ENCODE results near the gene THOC6. TPM values are rescaled to one million over a fixed set of nuclear protein-coding genes. Genes with fewer than 3 reads are reported as not detected.

The THOC6 gene
- total RNA-seq, 2 donors from 2014 or later: 27.4 to 45.8 TPM

DNA sequence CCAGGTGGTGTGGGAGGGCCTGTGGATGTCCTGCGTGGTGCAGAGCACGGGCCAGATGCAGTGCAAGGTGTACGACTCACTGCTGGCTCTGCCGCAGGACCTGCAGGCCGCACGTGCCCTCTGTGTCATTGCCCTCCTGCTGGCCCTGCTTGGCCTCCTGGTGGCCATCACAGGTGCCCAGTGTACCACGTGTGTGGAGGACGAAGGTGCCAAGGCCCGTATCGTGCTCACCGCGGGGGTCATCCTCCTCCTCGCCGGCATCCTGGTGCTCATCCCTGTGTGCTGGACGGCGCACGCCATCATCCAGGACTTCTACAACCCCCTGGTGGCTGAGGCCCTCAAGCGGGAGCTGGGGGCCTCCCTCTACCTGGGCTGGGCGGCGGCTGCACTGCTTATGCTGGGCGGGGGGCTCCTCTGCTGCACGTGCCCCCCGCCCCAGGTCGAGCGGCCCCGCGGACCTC is 10.3 kb upstream of the THOC6 start:
- H3K4me3 ChIP-seq: no peak overlapping the region
- H3K36me3 ChIP-seq: no peaks in the 10 kb centered on the region
- TF ChIP-seq, protein P1, sequence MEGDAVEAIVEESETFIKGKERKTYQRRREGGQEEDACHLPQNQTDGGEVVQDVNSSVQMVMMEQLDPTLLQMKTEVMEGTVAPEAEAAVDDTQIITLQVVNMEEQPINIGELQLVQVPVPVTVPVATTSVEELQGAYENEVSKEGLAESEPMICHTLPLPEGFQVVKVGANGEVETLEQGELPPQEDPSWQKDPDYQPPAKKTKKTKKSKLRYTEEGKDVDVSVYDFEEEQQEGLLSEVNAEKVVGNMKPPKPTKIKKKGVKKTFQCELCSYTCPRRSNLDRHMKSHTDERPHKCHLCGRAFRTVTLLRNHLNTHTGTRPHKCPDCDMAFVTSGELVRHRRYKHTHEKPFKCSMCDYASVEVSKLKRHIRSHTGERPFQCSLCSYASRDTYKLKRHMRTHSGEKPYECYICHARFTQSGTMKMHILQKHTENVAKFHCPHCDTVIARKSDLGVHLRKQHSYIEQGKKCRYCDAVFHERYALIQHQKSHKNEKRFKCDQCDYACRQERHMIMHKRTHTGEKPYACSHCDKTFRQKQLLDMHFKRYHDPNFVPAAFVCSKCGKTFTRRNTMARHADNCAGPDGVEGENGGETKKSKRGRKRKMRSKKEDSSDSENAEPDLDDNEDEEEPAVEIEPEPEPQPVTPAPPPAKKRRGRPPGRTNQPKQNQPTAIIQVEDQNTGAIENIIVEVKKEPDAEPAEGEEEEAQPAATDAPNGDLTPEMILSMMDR (IDR thresholded peaks at IDR 0.05): no peak
- H3K4me1 ChIP-seq: peaks cover 4% of the 10 kb centered on the region
- DNase-seq: no peak
- H3K27me3 ChIP-seq: peaks cover 5% of the 10 kb centered on the region
- H3K9me3 ChIP-seq: no peaks in the 10 kb centered on the region
- no peak overlapping the region for H3K9ac ChIP-seq (ENCODE audit: low read depth in 2 of 2, low read length in 2 of 2)
- intact Hi-C loops (cut with DNase I): no loop called here
- H3K27ac ChIP-seq: no peak overlapping the region

DNA sequence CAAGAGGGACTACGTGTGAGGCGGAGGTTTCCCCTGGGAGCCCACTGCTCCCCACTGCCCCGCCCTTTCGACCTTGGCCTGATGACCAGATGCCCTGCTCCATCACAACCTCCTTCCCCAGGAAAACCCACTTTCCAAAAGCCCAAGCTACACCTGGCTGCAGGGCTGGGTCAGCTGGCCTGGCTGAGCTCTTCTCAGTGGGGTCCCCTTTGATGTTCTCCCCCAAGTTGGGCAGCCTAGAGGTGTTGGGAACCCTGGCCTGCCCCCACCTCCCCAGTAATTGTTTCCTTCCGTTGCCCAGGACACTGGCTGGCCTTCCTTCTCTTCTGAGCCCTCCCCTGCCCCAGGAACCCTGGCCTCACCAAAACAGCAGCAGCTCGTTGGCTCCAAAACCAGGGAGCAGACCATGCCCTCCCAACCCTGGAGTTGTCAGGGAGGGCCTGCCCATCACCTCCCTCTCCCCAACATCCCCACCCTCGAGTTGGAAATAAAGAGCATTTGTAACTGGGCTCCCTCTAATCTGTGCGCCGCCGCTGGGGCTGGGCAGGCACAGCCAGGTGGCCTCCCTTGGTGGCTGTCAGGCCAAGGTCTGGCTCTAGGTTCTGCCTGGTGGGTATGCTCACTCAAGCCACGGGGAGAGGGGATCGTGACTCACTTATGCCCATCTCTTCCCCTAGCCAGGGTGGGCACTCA is 9.7 kb upstream of the THOC6 start:
- no peaks in the 10 kb centered on the region for H3K4me1 ChIP-seq
- no peaks in the 10 kb centered on the region for H3K9me3 ChIP-seq
- no peak overlapping the region for H3K9ac ChIP-seq (ENCODE audit: low read depth in 2 of 2, low read length in 2 of 2)
- H3K36me3 ChIP-seq: no peaks in the 10 kb centered on the region
- DNase-seq: no peak
- TF ChIP-seq, protein P1 (IDR thresholded peaks at IDR 0.05): no peak
- no peak overlapping the region for H3K4me3 ChIP-seq
- no peak overlapping the region for H3K27ac ChIP-seq
- intact Hi-C loops (cut with DNase I): no loop called here
- peaks cover 5% of the 10 kb centered on the region for H3K27me3 ChIP-seq

DNA sequence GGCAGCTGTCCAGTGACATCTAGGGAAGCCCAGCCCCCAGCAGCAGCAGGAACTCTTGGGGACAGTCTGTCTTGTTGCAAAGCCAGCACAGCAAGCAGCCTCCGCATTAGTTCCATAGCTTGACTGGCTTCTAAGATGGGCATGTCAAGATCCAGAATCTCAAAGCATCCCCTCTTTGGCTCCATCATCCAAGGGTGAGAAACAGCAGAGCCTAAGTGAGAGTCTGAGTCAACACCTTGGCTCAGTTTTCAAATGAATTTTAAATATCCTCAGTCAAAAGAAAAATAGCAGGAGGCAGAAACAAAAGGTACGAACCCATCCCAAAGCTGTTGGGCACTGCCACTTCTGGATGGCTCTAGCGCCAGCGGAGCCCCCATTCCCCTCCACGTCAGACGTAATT is 8.9 kb upstream of the THOC6 start:
- H3K27ac ChIP-seq: no peak overlapping the region
- H3K27me3 ChIP-seq: peaks cover 5% of the 10 kb centered on the region
- no peaks in the 10 kb centered on the region for H3K4me1 ChIP-seq
- no peak overlapping the region for H3K9ac ChIP-seq (ENCODE audit: low read depth in 2 of 2, low read length in 2 of 2)
- TF ChIP-seq, protein P1 (IDR thresholded peaks at IDR 0.05): no peak
- DNase-seq: no peak
- no peaks in the 10 kb centered on the region for H3K36me3 ChIP-seq
- H3K9me3 ChIP-seq: no peaks in the 10 kb centered on the region
- no peak overlapping the region for H3K4me3 ChIP-seq
- intact Hi-C loops (cut with DNase I): no loop called here

DNA sequence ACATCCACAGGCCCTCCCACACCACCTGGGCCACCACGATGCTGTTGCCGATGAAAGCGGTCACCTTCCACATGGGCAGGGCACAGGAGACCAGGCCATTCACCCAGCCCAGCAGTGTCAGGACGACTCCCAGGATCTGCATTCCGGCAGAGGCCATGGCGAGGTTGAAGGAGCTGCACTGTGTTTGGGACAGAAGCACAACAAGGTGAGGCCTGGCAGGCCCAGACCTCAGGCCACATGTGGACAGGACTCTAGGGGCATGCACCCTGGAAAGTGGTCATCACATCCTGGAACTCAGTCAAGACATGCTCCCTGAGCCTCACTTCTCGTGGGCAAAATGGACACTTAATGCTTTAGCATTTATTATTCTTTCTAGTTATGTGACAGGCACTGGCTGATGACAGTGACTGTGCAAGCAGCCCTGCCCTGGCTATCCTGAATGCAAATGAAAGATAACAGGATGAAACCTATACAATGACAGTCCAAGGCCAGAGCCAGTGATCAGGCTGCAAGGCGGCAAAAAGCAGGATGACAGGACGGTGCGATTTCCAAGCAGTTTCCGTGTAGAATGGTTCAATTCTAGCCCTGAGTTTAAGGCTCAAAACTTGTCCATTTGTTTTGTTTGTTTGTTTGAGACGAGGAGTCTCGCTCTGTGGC is 7.8 kb upstream of the THOC6 start:
- Histone ChIP-seq H3K27ac (no peak overlapping the region), H3K4me1 (no peaks in the 10 kb centered on the region), H3K4me3 (no peak overlapping the region), H3K9me3 (no peaks in the 10 kb centered on the region), H3K36me3 (no peaks in the 10 kb centered on the region), H3K9ac (ENCODE audit: low read depth in 2 of 2, low read length in 2 of 2) (no peak overlapping the region), H3K27me3 (peaks cover 5% of the 10 kb centered on the region)
- TF ChIP-seq, protein P1 (IDR thresholded peaks at IDR 0.05): no peak
- no peak for DNase-seq
- intact Hi-C loops (cut with DNase I): no loop called here

DNA sequence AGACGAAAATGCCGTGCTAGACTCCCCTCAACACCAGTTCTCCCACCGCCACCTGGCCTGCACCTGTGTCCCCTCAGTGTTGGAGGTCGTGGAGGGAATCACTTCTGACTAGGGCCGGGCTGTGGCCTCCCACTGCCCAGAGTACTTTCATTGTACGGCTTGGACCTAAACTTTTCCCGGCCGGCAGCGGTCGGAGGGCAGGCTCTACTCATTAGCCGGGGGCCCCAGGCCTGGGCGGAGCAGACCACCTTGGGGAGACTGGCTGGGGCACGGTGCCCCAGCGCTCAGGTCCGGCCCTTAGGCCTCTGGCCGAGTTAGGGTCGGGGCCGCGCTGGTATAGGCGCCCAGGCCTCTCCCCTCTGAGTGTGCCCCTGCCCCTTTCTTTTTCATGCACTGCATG is 6.5 kb upstream of the THOC6 start:
- intact Hi-C loops (cut with DNase I): no loop called here
- Histone ChIP-seq H3K36me3 (no peaks in the 10 kb centered on the region), H3K27me3 (no peaks in the 10 kb centered on the region), H3K4me3 (no peak overlapping the region), H3K4me1 (peaks cover 10% of the 10 kb centered on the region), H3K9me3 (no peaks in the 10 kb centered on the region), H3K27ac (no peak overlapping the region), H3K9ac (ENCODE audit: low read depth in 2 of 2, low read length in 2 of 2) (no peak overlapping the region)
- no peak for DNase-seq
- TF ChIP-seq, protein P1 (IDR thresholded peaks at IDR 0.05): no peak
